Measurements from ENCODE around the gene GABRR3.
"Not testable (repeated sequence)": the region's sequence is repeated elsewhere in the genome, so short reads cannot be mapped to it uniquely, and the experiment has no call there.

GABRR3 gene

GRCh38 chr3:98012979-98013378 is 22.1 kb downstream of the GABRR3 start:
- no peak overlapping the region for H3K4me3 ChIP-seq
- no peak overlapping the region for H3K27ac ChIP-seq
- DNase-seq (ENCODE audit: low spot score), result no peak
- TF ChIP-seq, protein P1, sequence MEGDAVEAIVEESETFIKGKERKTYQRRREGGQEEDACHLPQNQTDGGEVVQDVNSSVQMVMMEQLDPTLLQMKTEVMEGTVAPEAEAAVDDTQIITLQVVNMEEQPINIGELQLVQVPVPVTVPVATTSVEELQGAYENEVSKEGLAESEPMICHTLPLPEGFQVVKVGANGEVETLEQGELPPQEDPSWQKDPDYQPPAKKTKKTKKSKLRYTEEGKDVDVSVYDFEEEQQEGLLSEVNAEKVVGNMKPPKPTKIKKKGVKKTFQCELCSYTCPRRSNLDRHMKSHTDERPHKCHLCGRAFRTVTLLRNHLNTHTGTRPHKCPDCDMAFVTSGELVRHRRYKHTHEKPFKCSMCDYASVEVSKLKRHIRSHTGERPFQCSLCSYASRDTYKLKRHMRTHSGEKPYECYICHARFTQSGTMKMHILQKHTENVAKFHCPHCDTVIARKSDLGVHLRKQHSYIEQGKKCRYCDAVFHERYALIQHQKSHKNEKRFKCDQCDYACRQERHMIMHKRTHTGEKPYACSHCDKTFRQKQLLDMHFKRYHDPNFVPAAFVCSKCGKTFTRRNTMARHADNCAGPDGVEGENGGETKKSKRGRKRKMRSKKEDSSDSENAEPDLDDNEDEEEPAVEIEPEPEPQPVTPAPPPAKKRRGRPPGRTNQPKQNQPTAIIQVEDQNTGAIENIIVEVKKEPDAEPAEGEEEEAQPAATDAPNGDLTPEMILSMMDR (IDR thresholded peaks at IDR 0.05), result no peak

DNA sequence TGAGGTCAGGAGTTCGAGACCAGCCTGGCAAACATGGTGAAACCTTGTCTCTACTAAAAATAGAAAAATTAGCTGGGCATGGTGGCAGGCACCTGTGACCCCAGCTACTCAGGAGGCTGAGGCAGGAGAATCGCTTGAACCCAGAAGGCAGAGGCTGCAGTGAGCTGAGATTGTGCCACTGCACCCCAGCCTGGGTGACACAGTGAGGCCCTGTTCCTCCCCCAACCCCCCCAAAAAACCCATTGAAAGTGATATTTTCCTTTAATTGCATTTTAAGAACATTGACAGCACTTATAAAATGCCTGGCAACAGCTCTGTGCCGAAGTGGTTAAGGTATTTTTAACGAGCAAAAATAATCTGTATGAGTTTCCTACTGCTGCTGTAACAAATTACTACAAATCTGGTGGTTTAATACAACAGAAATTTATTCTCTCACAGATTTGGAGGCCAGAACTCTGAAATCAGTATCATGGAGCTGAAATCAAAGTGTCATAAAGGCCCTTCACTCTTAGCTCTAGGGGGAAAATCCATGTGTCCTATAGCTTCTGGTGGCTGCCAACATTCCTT is 24.1 kb downstream of the GABRR3 start:
- DNase-seq (ENCODE audit: low spot score); H3K27ac ChIP-seq; H3K4me3 ChIP-seq: not testable (repeated sequence)

GRCh38 chr3:98010194-98010882 is 24.8 kb downstream of the GABRR3 start:
- TF ChIP-seq, protein P1 (IDR thresholded peaks at IDR 0.05), result no peak
- no peak for DNase-seq (ENCODE audit: low spot score)
- Histone ChIP-seq H3K27ac (no peak overlapping the region), H3K4me3 (no peak overlapping the region)

DNA sequence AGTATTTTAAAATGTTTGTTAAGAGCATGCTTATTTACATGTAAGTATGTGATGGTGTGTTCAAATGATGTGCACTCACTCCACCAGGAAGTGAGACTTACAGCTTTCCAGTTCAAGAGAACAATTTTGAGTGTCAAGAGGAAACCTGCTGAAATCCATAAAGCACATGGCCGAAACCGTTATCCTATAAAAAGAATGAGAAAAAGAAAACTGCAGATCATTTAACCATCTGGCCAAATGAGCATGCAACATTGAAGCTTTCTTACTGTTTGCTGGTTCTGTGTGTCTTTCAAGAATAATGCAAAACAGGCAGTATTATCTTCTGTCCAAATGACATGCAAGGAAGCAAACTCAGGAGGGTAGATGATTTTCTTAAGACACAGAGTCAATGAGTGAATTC is 26.3 kb downstream of the GABRR3 start:
- TF ChIP-seq, protein P1 (IDR thresholded peaks at IDR 0.05), result no peak
- H3K27ac ChIP-seq, result no peak overlapping the region
- no peak overlapping the region for H3K4me3 ChIP-seq
- DNase-seq (ENCODE audit: low spot score), result no peak

- TF ChIP-seq, protein P1 (IDR thresholded peaks at IDR 0.05), result no peak
- Histone ChIP-seq H3K27ac (no peak overlapping the region), H3K4me3 (no peak overlapping the region)
- no peak for DNase-seq (ENCODE audit: low spot score)
Observed at GRCh38 chr3:98005438-98005837, 29.7 kb downstream of the GABRR3 start.

DNA sequence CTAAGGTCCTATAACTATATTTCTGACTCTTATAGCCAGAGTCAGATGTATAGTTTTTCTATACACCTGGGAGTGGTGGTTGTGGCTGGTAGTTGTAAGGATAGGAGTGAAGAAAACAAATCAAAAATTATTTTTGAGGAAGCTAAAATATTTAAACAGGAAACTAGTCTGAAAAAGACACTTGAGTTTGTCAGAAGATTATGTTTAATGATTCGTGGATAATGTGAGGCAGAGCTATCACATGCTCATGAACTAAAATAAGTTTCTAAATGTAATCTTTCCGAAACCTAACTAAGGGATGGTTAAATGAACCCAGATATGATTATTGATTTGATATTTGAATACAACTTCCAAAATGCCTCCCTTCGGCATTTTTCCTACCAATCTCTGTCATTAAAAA is 30.4 kb downstream of the GABRR3 start:
- no peak for DNase-seq (ENCODE audit: low spot score)
- Histone ChIP-seq H3K27ac (no peak overlapping the region), H3K4me3 (no peak overlapping the region)
- TF ChIP-seq, protein P1 (IDR thresholded peaks at IDR 0.05), result no peak

DNA sequence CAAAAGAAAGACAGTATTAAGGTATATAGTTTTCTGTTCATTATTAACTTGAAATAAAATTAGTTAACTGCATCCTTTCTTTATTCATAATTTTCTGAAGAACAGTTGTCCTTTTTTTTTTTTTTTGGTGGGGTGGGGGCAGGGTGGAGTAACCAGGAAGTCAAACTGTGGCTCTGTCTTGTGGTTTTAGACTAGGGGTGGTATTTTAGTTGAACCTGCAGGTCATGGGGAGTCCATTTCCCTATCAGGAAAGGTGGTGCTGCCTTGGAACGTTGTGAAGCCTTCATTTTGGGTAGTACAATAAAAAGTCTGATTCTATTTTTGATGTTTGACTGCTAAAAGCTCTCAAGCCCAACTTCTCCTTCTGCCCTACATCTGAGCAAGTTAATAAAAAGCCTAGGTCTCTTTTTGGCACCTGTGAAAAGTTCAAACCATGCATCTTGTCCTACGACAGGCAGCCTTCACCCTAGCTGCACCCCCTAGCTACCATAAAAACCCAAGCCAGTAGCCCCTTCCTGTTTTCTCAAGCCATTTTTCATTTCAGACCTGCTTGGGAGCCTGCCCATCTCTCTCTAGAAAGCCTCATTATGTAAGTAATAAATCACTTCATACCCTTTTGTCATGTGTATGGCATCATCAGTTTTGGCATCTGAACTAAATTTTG is 31.7 kb downstream of the GABRR3 start:
- DNase-seq (ENCODE audit: low spot score), result no peak
- no peak overlapping the region for H3K27ac ChIP-seq
- no peak overlapping the region for H3K4me3 ChIP-seq
- TF ChIP-seq, protein P1 (IDR thresholded peaks at IDR 0.05), result no peak

Measured in coronary artery (tissue), 2 donors.